ENCODE data around the gene KRT77.

KRT77 gene

GRCh38 chr12:52676163-52676562 lies 27.2 kb downstream of the KRT77 start (continued):
- TF ChIP-seq BACH2 (CRISPR knock-in tag; IDR thresholded peaks at IDR 0.05; ENCODE audit: borderline replicate concordance) = no peak
- TF ChIP-seq, protein P1, sequence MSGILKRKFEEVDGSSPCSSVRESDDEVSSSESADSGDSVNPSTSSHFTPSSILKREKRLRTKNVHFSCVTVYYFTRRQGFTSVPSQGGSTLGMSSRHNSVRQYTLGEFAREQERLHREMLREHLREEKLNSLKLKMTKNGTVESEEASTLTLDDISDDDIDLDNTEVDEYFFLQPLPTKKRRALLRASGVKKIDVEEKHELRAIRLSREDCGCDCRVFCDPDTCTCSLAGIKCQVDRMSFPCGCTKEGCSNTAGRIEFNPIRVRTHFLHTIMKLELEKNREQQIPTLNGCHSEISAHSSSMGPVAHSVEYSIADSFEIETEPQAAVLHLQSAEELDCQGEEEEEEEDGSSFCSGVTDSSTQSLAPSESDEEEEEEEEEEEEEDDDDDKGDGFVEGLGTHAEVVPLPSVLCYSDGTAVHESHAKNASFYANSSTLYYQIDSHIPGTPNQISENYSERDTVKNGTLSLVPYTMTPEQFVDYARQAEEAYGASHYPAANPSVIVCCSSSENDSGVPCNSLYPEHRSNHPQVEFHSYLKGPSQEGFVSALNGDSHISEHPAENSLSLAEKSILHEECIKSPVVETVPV (CRISPR knock-in tag; IDR thresholded peaks at IDR 0.05) = no peak
- no peak for TF ChIP-seq ZFP3 (CRISPR knock-in tag; IDR thresholded peaks at IDR 0.05)
- TF ChIP-seq PPARA (CRISPR knock-in tag; IDR thresholded peaks at IDR 0.05; ENCODE audit: borderline replicate concordance) = no peak
- no peak for TF ChIP-seq TCF4 (CRISPR knock-in tag; IDR thresholded peaks at IDR 0.05; ENCODE audit: borderline replicate concordance)
- no peak for TF ChIP-seq RARB (CRISPR knock-in tag; IDR thresholded peaks at IDR 0.05)
- TF ChIP-seq, protein P2, sequence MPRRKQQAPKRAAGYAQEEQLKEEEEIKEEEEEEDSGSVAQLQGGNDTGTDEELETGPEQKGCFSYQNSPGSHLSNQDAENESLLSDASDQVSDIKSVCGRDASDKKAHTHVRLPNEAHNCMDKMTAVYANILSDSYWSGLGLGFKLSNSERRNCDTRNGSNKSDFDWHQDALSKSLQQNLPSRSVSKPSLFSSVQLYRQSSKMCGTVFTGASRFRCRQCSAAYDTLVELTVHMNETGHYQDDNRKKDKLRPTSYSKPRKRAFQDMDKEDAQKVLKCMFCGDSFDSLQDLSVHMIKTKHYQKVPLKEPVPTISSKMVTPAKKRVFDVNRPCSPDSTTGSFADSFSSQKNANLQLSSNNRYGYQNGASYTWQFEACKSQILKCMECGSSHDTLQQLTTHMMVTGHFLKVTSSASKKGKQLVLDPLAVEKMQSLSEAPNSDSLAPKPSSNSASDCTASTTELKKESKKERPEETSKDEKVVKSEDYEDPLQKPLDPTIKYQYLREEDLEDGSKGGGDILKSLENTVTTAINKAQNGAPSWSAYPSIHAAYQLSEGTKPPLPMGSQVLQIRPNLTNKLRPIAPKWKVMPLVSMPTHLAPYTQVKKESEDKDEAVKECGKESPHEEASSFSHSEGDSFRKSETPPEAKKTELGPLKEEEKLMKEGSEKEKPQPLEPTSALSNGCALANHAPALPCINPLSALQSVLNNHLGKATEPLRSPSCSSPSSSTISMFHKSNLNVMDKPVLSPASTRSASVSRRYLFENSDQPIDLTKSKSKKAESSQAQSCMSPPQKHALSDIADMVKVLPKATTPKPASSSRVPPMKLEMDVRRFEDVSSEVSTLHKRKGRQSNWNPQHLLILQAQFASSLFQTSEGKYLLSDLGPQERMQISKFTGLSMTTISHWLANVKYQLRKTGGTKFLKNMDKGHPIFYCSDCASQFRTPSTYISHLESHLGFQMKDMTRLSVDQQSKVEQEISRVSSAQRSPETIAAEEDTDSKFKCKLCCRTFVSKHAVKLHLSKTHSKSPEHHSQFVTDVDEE (CRISPR knock-in tag; IDR thresholded peaks at IDR 0.05) = no peak

DNA sequence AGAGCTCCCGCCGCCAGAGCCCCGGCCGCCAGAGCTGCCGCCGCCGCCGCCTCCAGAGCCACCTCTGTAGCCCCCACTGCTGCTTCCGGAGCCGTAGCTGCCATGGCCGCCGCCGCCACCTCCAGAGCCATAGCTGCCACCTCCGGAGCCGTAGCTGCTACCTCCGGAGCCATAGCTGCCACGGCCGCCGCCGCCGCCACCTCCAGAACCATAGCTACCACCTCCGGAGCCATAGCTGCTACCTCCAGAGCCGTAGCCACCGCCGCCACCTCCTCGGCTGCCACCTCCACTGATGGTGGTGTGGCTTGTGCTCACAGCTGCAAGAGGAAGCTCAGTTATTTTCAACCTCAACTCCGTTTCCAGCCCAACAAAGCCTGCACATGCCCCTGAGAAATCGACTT lies 28.0 kb downstream of the KRT77 start:
- TF ChIP-seq ZFP3 (CRISPR knock-in tag; IDR thresholded peaks at IDR 0.05) (no peak), TCF4 (CRISPR knock-in tag; IDR thresholded peaks at IDR 0.05; ENCODE audit: borderline replicate concordance) (no peak), ARNTL (CRISPR knock-in tag; IDR thresholded peaks at IDR 0.05; ENCODE audit: borderline replicate concordance, low read depth) (no peak), OSR1 (CRISPR knock-in tag; IDR thresholded peaks at IDR 0.05) (no peak), TOX (CRISPR knock-in tag; IDR thresholded peaks at IDR 0.05; ENCODE audit: borderline replicate concordance) (no peak), ZFP30 (CRISPR knock-in tag; IDR thresholded peaks at IDR 0.05) (no peak), ZNF8 (CRISPR knock-in tag; IDR thresholded peaks at IDR 0.05) (no peak), SNAI2 (CRISPR knock-in tag; IDR thresholded peaks at IDR 0.05) (no peak), GLIS3 (CRISPR knock-in tag; IDR thresholded peaks at IDR 0.05) (no peak), PPARA (CRISPR knock-in tag; IDR thresholded peaks at IDR 0.05; ENCODE audit: borderline replicate concordance) (no peak), POU6F1 (CRISPR knock-in tag; IDR thresholded peaks at IDR 0.05; ENCODE audit: borderline replicate concordance, low read depth) (no peak), RARB (CRISPR knock-in tag; IDR thresholded peaks at IDR 0.05) (no peak), CSDC2 (CRISPR knock-in tag; IDR thresholded peaks at IDR 0.05) (no peak), ISL1 (CRISPR knock-in tag; IDR thresholded peaks at IDR 0.05) (no peak), ZNF70 (CRISPR knock-in tag; IDR thresholded peaks at IDR 0.05) (no peak)
- TF ChIP-seq, protein P3, sequence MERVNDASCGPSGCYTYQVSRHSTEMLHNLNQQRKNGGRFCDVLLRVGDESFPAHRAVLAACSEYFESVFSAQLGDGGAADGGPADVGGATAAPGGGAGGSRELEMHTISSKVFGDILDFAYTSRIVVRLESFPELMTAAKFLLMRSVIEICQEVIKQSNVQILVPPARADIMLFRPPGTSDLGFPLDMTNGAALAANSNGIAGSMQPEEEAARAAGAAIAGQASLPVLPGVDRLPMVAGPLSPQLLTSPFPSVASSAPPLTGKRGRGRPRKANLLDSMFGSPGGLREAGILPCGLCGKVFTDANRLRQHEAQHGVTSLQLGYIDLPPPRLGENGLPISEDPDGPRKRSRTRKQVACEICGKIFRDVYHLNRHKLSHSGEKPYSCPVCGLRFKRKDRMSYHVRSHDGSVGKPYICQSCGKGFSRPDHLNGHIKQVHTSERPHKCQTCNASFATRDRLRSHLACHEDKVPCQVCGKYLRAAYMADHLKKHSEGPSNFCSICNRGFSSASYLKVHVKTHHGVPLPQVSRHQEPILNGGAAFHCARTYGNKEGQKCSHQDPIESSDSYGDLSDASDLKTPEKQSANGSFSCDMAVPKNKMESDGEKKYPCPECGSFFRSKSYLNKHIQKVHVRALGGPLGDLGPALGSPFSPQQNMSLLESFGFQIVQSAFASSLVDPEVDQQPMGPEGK (CRISPR knock-in tag; IDR thresholded peaks at IDR 0.05; ENCODE audit: borderline replicate concordance) = no peak
- TF ChIP-seq, protein P4, sequence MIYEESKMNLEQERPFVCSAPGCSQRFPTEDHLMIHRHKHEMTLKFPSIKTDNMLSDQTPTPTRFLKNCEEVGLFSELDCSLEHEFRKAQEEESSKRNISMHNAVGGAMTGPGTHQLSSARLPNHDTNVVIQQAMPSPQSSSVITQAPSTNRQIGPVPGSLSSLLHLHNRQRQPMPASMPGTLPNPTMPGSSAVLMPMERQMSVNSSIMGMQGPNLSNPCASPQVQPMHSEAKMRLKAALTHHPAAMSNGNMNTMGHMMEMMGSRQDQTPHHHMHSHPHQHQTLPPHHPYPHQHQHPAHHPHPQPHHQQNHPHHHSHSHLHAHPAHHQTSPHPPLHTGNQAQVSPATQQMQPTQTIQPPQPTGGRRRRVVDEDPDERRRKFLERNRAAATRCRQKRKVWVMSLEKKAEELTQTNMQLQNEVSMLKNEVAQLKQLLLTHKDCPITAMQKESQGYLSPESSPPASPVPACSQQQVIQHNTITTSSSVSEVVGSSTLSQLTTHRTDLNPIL (CRISPR knock-in tag; IDR thresholded peaks at IDR 0.05; ENCODE audit: low read depth) = no peak
- no peak for ATAC-seq

GRCh38 chr12:52674433-52674775 lies 28.9 kb downstream of the KRT77 start:
- ATAC-seq = no peak
- TF ChIP-seq BACH2 (CRISPR knock-in tag; IDR thresholded peaks at IDR 0.05; ENCODE audit: borderline replicate concordance) (no peak), RARB (CRISPR knock-in tag; IDR thresholded peaks at IDR 0.05) (no peak), ZFP30 (CRISPR knock-in tag; IDR thresholded peaks at IDR 0.05) (no peak), POU6F1 (CRISPR knock-in tag; IDR thresholded peaks at IDR 0.05; ENCODE audit: borderline replicate concordance, low read depth) (no peak), TOX (CRISPR knock-in tag; IDR thresholded peaks at IDR 0.05; ENCODE audit: borderline replicate concordance) (no peak), ZC3H10 (CRISPR knock-in tag; IDR thresholded peaks at IDR 0.05) (no peak), TCF4 (CRISPR knock-in tag; IDR thresholded peaks at IDR 0.05; ENCODE audit: borderline replicate concordance) (no peak), PPARA (CRISPR knock-in tag; IDR thresholded peaks at IDR 0.05; ENCODE audit: borderline replicate concordance) (no peak), ZNF565 (CRISPR knock-in tag; conservative IDR thresholded peaks at IDR 0.05; ENCODE audit: low read depth) (no peak), ARNTL (CRISPR knock-in tag; IDR thresholded peaks at IDR 0.05; ENCODE audit: borderline replicate concordance, low read depth) (no peak)

All from SK-N-SH treated with all-trans-retinoic acid at 6 μM for 48 hours (cell line).